Neural progenitor cell (in vitro differentiated cells): ENCODE data around the gene ARID5B. TPM values are rescaled to one million over a fixed set of nuclear protein-coding genes. Genes with fewer than 3 reads are reported as not detected.

Experiments
- DNase-seq: peaks from one replicate; pipeline ENCODE4 v3.0.0-alpha.2; 2016; ENCODE audit warnings: low spot score
- H2AFZ ChIP-seq: fragments of 200-600 bp; sonication (generic); replicated peaks from 2 replicates; pipeline ENCODE4 v1.6.1; 2016; ENCODE audit warnings: antibody characterized with exemption
- H3F3A ChIP-seq: fragments of 200-600 bp; sonication (generic); 2 replicates; pipeline ENCODE4 v1.6.1; 2016; ENCODE audit warnings: antibody characterized with exemption, low read depth
- H3K27ac ChIP-seq: fragments of 200-600 bp; sonication (generic); 2 replicates; pipeline ENCODE4 v1.5.1; 2016; ENCODE audit warnings: mild to moderate bottlenecking
- H3K27me3 ChIP-seq: fragments of 200-600 bp; sonication (generic); 2 replicates; pipeline ENCODE4 v1.6.1; 2016; ENCODE audit warnings: mild to moderate bottlenecking, moderate library complexity
- H3K36me3 ChIP-seq: fragments of 200-600 bp; sonication (generic); 2 replicates; pipeline ENCODE4 v1.5.1; 2016
- H3K4me1 ChIP-seq: fragments of 200-600 bp; sonication (generic); 2 replicates; pipeline ENCODE4 v1.6.1; 2016; ENCODE audit warnings: mixed run types
- H3K4me2 ChIP-seq: fragments of 200-600 bp; sonication (generic); 2 replicates; pipeline ENCODE4 v1.6.1; 2016
- H3K4me3 ChIP-seq: fragments of 200-600 bp; sonication (generic); 2 replicates; pipeline ENCODE4 v1.5.1; 2016
- H3K79me2 ChIP-seq: fragments of 200-600 bp; sonication (generic); 2 replicates; pipeline ENCODE4 v1.6.1; 2016; ENCODE audit warnings: low read depth
- H3K9ac ChIP-seq: fragments of 200-600 bp; sonication (generic); 2 replicates; pipeline ENCODE4 v1.6.1; 2016
- H3K9me3 ChIP-seq: fragments of 200-600 bp; sonication (generic); 2 replicates; pipeline ENCODE4 v1.5.1; 2016; ENCODE audit warnings: low read depth
- H4K20me1 ChIP-seq: fragments of 200-600 bp; sonication (generic); 2 replicates; pipeline ENCODE4 v1.6.1; 2016; ENCODE audit warnings: low read depth
- H3K27ac Mint-ChIP-seq: 3 replicates; pipeline ENCODE4 v1.8.0; 2021; ENCODE audit warnings: mixed read lengths
- H3K27me3 Mint-ChIP-seq: 2 replicates; pipeline ENCODE4 v1.8.0; 2022; ENCODE audit warnings: low read depth, mild to moderate bottlenecking, inconsistent platforms, moderate library complexity, mixed read lengths; ENCODE audit not compliant: insufficient read depth
- H3K36me3 Mint-ChIP-seq: 3 replicates; pipeline ENCODE4 v1.8.0; 2021; ENCODE audit warnings: mixed read lengths
- H3K4me1 Mint-ChIP-seq: 3 replicates; pipeline ENCODE4 v1.8.0; 2021; ENCODE audit warnings: mixed read lengths
- H3K4me3 Mint-ChIP-seq: 3 replicates; pipeline ENCODE4 v1.8.0; 2021; ENCODE audit warnings: mild to moderate bottlenecking, moderate library complexity, mixed read lengths
- H3K9me3 Mint-ChIP-seq: 3 replicates; pipeline ENCODE4 v1.8.0; 2020; ENCODE audit warnings: mixed read lengths
- CTCF ChIP-seq: fragments of 200-600 bp; sonication (generic); IDR thresholded peaks from 2 replicates; pipeline ENCODE4 v1.5.1; 2017; ENCODE audit warnings: antibody characterized with exemption, mild to moderate bottlenecking
- EZH2 ChIP-seq: fragments of 200-600 bp; sonication (generic); IDR thresholded peaks from 2 replicates; pipeline ENCODE4 v1.6.1; 2017; ENCODE audit warnings: antibody characterized with exemption, mild to moderate bottlenecking, moderate library complexity
- EZH2phosphoT487 ChIP-seq: fragments of 200-600 bp; sonication (generic); IDR thresholded peaks from 2 replicates; pipeline ENCODE4 v1.6.1; 2017; ENCODE audit warnings: antibody characterized with exemption
- total RNA-seq: library from RNA; depleted of rRNA; stranded (reverse); fragments of >200 nt; gene quantifications from 2 replicates; pipeline ENCODE4 v1.2.3, GENCODE V29; 2015; ENCODE audit warnings: low replicate concordance

ARID5B gene
- total RNA-seq, 1 donor from 2014 or later = 1.5 TPM

GRCh38 chr10:62096256-62096933, 194.9 kb downstream of the ARID5B start:
- Histone ChIP-seq H3K9me3 (no peaks in the 10 kb centered on the region), H3K4me1 (peaks cover 9% of the 10 kb centered on the region), H3K27me3 (no peaks in the 10 kb centered on the region), H3K4me3 (no peak overlapping the region), H3K4me2 (no peak overlapping the region), H3K27ac (no peak overlapping the region), H3K79me2 (no peaks in the 10 kb centered on the region), H3K36me3 (no peaks in the 10 kb centered on the region), H3K9ac (no peak overlapping the region), H2AFZ (no peak overlapping the region), H3F3A (no peaks in the 10 kb centered on the region), H4K20me1 (no peaks in the 10 kb centered on the region)
- H3K27ac Mint-ChIP-seq = no peak overlapping the region
- DNase-seq = no peak
- TF ChIP-seq EZH2phosphoT487 (no peak), CTCF (no peak), EZH2 (no peak)
- H3K9me3 Mint-ChIP-seq = no peaks in the 10 kb centered on the region
- H3K36me3 Mint-ChIP-seq = peaks cover 16% of the 10 kb centered on the region
- H3K27me3 Mint-ChIP-seq = peaks cover 5% of the 10 kb centered on the region
- H3K4me1 Mint-ChIP-seq = peaks cover 17% of the 10 kb centered on the region
- no peak overlapping the region for H3K4me3 Mint-ChIP-seq

- Histone ChIP-seq H3K4me2 (no peak overlapping the region), H3K27ac (no peak overlapping the region), H3K36me3 (no peaks in the 10 kb centered on the region), H3K27me3 (no peaks in the 10 kb centered on the region), H3K9me3 (no peaks in the 10 kb centered on the region), H3K9ac (no peak overlapping the region), H3K79me2 (no peaks in the 10 kb centered on the region), H3K4me1 (peaks cover 9% of the 10 kb centered on the region), H4K20me1 (no peaks in the 10 kb centered on the region), H2AFZ (no peak overlapping the region), H3F3A (no peaks in the 10 kb centered on the region), H3K4me3 (no peak overlapping the region)
- Mint-ChIP-seq H3K27ac (no peak overlapping the region), H3K27me3 (peaks cover 5% of the 10 kb centered on the region), H3K4me1 (peaks cover 17% of the 10 kb centered on the region), H3K36me3 (peaks cover 2% of the 10 kb centered on the region), H3K9me3 (no peaks in the 10 kb centered on the region), H3K4me3 (no peak overlapping the region)
- DNase-seq = no peak
- TF ChIP-seq EZH2 (no peak), EZH2phosphoT487 (no peak)
Measured at GRCh38 chr10:62098278-62099121, 197.0 kb downstream of the ARID5B start.

- H2AFZ ChIP-seq = no peak overlapping the region
- no peaks in the 10 kb centered on the region for H3F3A ChIP-seq
- peaks cover 17% of the 10 kb centered on the region for H3K4me1 Mint-ChIP-seq
- no peaks in the 10 kb centered on the region for H4K20me1 ChIP-seq
- no peak overlapping the region for H3K9ac ChIP-seq
- DNase-seq = no peak
- H3K27ac Mint-ChIP-seq = no peak overlapping the region
- no peak overlapping the region for H3K27ac ChIP-seq
- peaks cover 9% of the 10 kb centered on the region for H3K4me1 ChIP-seq
- H3K4me3 ChIP-seq = no peak overlapping the region
- no peaks in the 10 kb centered on the region for H3K79me2 ChIP-seq
- H3K27me3 Mint-ChIP-seq = peaks cover 5% of the 10 kb centered on the region
- no peaks in the 10 kb centered on the region for H3K36me3 ChIP-seq
- H3K27me3 ChIP-seq = no peaks in the 10 kb centered on the region
- TF ChIP-seq EZH2 (no peak), EZH2phosphoT487 (no peak), CTCF (no peak)
- H3K9me3 ChIP-seq = no peaks in the 10 kb centered on the region
- no peak overlapping the region for H3K4me2 ChIP-seq
- H3K9me3 Mint-ChIP-seq = no peaks in the 10 kb centered on the region
- no peak overlapping the region for H3K4me3 Mint-ChIP-seq
- H3K36me3 Mint-ChIP-seq = no peaks in the 10 kb centered on the region
Measured at GRCh38 chr10:62099299-62099698, 197.8 kb downstream of the ARID5B start.

- Histone ChIP-seq H3F3A (no peaks in the 10 kb centered on the region), H3K4me3 (no peak overlapping the region), H3K27me3 (no peaks in the 10 kb centered on the region), H3K36me3 (no peaks in the 10 kb centered on the region), H3K27ac (no peak overlapping the region), H2AFZ (no peak overlapping the region), H4K20me1 (no peaks in the 10 kb centered on the region), H3K9me3 (no peaks in the 10 kb centered on the region), H3K4me2 (no peak overlapping the region), H3K4me1 (no peaks in the 10 kb centered on the region), H3K9ac (no peak overlapping the region), H3K79me2 (no peaks in the 10 kb centered on the region)
- Mint-ChIP-seq H3K36me3 (no peaks in the 10 kb centered on the region), H3K27ac (no peak overlapping the region), H3K4me1 (no peaks in the 10 kb centered on the region), H3K27me3 (peaks cover 3% of the 10 kb centered on the region), H3K9me3 (no peaks in the 10 kb centered on the region), H3K4me3 (no peak overlapping the region)
- no peak for DNase-seq
- TF ChIP-seq EZH2phosphoT487 = no peak
- no peak for TF ChIP-seq EZH2
Measured at GRCh38 chr10:62103857-62104256, 202.4 kb downstream of the ARID5B start.
